Loucy (cell line): ENCODE results near the gene HOXA9.

Source experiments
- H2AFZ ChIP-seq: fragments of 200-600 bp; sonication (generic); 2 replicates; pipeline ENCODE4 v1.6.0; 2016; ENCODE audit warnings: antibody characterized with exemption, mild to moderate bottlenecking, low read length, moderate library complexity
- H3F3A ChIP-seq: fragments of 200-600 bp; 2 replicates; pipeline ENCODE4 v1.6.0; 2016; ENCODE audit warnings: antibody characterized with exemption, low read depth, mild to moderate bottlenecking
- H3K27me3 ChIP-seq: fragments of 200-600 bp; sonication (generic); 2 replicates; pipeline ENCODE4 v1.6.1; 2014; ENCODE audit warnings: low read length, mild to moderate bottlenecking; ENCODE audit not compliant: insufficient read depth, poor library complexity, severe bottlenecking
- H3K36me3 ChIP-seq: fragments of 200-600 bp; sonication (generic); 2 replicates; pipeline ENCODE4 v1.6.1; 2016; ENCODE audit warnings: low read length; ENCODE audit not compliant: insufficient read depth
- H3K4me1 ChIP-seq: fragments of 200-600 bp; sonication (generic); 2 replicates; pipeline ENCODE4 v1.5.1; 2014; ENCODE audit warnings: low read length, mild to moderate bottlenecking; ENCODE audit not compliant: insufficient read depth, poor library complexity, severe bottlenecking
- H3K4me2 ChIP-seq: fragments of 200-600 bp; sonication (generic); 2 replicates; pipeline ENCODE4 v1.6.0; 2014; ENCODE audit warnings: antibody characterized with exemption, low read length, low read depth, mild to moderate bottlenecking; ENCODE audit not compliant: poor library complexity, severe bottlenecking
- H3K4me3 ChIP-seq: fragments of 200-600 bp; sonication (generic); 2 replicates; pipeline ENCODE4 v1.5.1; 2014; ENCODE audit warnings: low read length, mild to moderate bottlenecking, mixed read lengths; ENCODE audit not compliant: poor library complexity, severe bottlenecking
- H3K79me2 ChIP-seq: fragments of 200-600 bp; sonication (generic); 2 replicates; pipeline ENCODE4 v1.6.1; 2014; ENCODE audit warnings: low read length; ENCODE audit not compliant: insufficient read depth
- H3K9ac ChIP-seq: fragments of 200-600 bp; sonication (generic); 2 replicates; pipeline ENCODE4 v1.6.0; 2014; ENCODE audit warnings: mild to moderate bottlenecking, low read depth, low read length, moderate library complexity; ENCODE audit not compliant: poor library complexity, severe bottlenecking
- H3K9me2 ChIP-seq: fragments of 200-600 bp; sonication (generic); replicated peaks from 2 replicates; pipeline ENCODE4 v1.6.1; 2016; ENCODE audit warnings: low read depth, low read length, mixed read lengths
- H3K9me3 ChIP-seq: fragments of 200-600 bp; sonication (generic); 2 replicates; pipeline ENCODE4 v1.6.1; 2014; ENCODE audit warnings: mild to moderate bottlenecking, antibody characterized with exemption, low read length, low read depth; ENCODE audit not compliant: insufficient read depth
- H4K20me1 ChIP-seq: fragments of 200-600 bp; sonication (generic); 2 replicates; pipeline ENCODE4 v1.6.0; 2014; ENCODE audit warnings: antibody characterized with exemption, low read length, mild to moderate bottlenecking; ENCODE audit not compliant: insufficient read depth, poor library complexity, severe bottlenecking
- EZH2phosphoT487 ChIP-seq: fragments of 200-600 bp; IDR thresholded peaks from 2 replicates; pipeline ENCODE4 v1.6.1; 2018; ENCODE audit warnings: antibody characterized with exemption, mild to moderate bottlenecking, moderate library complexity, borderline replicate concordance
- TF ChIP-seq, protein P1 (sequence below): fragments of 200-600 bp; sonication (generic); conservative IDR thresholded peaks from 2 replicates; pipeline ENCODE4 v1.5.1; 2014; ENCODE audit warnings: mild to moderate bottlenecking, antibody characterized with exemption, low read length

The HOXA9 gene

DNA sequence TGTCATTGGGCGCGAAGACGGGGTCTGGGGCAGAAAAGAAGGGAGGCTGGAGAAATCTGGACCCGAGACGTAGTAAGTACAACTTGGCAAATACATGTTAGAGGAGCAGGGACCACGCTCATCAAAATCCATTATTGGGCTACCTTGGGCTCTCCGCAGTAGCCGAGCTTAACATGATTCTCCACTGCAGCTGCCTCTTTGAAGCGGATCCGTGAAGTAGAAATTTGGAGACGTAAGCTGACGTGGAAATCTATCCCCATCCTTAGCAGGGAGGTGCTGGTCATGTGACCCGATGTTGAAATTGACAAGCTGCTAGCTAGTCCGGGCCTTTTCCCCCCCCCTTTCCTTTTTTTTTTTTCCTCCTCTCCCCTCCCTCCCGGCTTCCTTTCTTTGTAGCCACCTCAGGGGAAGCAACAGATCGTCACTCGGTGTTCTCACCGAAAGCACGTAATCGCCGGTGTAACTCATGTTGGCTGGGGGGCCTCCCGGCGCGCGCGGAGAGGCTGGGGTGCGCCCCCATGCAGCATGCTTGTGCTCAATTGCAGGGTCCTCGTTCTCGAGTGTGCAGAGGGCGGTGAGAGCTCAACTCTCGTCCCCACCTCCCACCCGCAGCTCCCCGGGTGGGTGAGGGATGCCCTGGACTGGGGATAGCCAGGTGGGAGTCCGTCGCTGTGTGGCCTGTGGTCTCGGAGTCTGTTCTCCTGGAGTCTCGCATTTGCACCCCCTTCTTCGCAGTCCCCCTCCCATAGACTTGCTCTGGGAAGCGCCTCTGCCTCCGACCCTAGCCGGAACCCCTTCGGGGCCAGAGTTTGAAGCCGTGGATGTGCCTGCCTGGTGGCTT lies 19.9 kb upstream of the HOXA9 start, which contains the start of gene HOXA11:
Gene HOXA11, minus strand, starts transcription at position 220 of the 841 bp plus-strand sequence. Its CDS starts 88 bp downstream, at position 132.
- no peak within 1 kb of the TSS for H2AFZ ChIP-seq

DNA sequence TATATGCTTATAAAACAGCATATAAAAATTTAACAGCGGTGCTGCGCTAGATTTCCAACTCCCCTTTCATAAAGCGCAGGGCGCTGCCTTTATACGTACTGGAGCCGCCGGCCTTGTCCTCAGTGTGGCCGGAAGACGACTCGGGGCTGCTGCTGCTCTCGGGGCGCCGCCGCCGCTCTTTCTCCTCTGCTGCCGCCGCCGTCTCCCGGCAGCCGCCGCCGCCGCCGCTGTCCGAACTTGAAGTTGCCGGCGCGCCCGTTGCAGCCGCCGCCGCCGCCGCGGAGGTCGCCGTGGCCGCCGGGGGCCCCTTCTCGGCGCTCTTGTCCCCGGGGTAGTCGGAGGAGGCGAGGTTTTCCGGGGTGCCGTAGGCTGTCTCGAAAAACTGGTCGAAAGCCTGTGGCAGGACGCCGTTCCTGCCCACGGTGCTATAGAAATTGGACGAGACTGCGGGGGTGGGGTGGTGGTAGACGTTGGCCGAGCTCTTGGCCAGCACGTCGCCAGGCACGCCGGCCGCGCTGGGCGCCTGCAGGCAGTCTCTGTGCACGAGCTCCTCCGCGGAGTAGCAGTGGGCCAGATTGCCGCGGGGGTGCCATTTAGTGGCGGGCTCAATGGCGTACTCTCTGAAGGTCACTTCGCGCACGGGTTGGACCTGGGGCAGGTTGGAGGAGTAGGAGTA lies 19.1 kb upstream of the HOXA9 start:
- peaks cover 100% of the 10 kb centered on the region for H3K79me2 ChIP-seq
- peaks cover 48% of the 10 kb centered on the region for H4K20me1 ChIP-seq
- H3K36me3 ChIP-seq, result no peaks in the 10 kb centered on the region
- no peak overlapping the region for H2AFZ ChIP-seq
- H3K9me3 ChIP-seq, result no peaks in the 10 kb centered on the region
- H3K9me2 ChIP-seq, result no peaks in the 10 kb centered on the region
- H3K4me2 ChIP-seq, result peak overlapping the region; percentile 98
- H3K27me3 ChIP-seq, result peaks cover 32% of the 10 kb centered on the region
- H3K9ac ChIP-seq, result peak overlapping the region; percentile 99
- peaks cover 53% of the 10 kb centered on the region for H3K4me1 ChIP-seq
- H3K4me3 ChIP-seq, result peak overlapping the region; percentile 91
- TF ChIP-seq EZH2phosphoT487, result no peak
- TF ChIP-seq, protein P1, sequence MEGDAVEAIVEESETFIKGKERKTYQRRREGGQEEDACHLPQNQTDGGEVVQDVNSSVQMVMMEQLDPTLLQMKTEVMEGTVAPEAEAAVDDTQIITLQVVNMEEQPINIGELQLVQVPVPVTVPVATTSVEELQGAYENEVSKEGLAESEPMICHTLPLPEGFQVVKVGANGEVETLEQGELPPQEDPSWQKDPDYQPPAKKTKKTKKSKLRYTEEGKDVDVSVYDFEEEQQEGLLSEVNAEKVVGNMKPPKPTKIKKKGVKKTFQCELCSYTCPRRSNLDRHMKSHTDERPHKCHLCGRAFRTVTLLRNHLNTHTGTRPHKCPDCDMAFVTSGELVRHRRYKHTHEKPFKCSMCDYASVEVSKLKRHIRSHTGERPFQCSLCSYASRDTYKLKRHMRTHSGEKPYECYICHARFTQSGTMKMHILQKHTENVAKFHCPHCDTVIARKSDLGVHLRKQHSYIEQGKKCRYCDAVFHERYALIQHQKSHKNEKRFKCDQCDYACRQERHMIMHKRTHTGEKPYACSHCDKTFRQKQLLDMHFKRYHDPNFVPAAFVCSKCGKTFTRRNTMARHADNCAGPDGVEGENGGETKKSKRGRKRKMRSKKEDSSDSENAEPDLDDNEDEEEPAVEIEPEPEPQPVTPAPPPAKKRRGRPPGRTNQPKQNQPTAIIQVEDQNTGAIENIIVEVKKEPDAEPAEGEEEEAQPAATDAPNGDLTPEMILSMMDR, result no peak
- peaks cover 8% of the 10 kb centered on the region; the same call in 1 of the 2 replicates for H3F3A ChIP-seq

More for the DNA sequence above, 19.9 kb upstream of the HOXA9 start, which contains the start of gene HOXA11:
- Histone ChIP-seq H4K20me1 (peaks cover 48% of the 10 kb centered on the region), H3K27me3 (peaks cover 31% of the 10 kb centered on the region), H3F3A (peaks cover 5% of the 10 kb centered on the region; the same call in 1 of the 2 replicates), H3K36me3 (no peaks in the 10 kb centered on the region), H3K9me3 (no peaks in the 10 kb centered on the region), H3K9ac (peak within 1 kb of the TSS; percentile 99), H3K79me2 (peaks cover 100% of the 10 kb centered on the region), H3K4me3 (peak within 1 kb of the TSS; percentile 91), H3K9me2 (no peaks in the 10 kb centered on the region), H3K4me1 (peaks cover 58% of the 10 kb centered on the region), H3K4me2 (peak within 1 kb of the TSS; percentile 98)
- TF ChIP-seq, protein P1, result no peak
- TF ChIP-seq EZH2phosphoT487, result no peak

DNA sequence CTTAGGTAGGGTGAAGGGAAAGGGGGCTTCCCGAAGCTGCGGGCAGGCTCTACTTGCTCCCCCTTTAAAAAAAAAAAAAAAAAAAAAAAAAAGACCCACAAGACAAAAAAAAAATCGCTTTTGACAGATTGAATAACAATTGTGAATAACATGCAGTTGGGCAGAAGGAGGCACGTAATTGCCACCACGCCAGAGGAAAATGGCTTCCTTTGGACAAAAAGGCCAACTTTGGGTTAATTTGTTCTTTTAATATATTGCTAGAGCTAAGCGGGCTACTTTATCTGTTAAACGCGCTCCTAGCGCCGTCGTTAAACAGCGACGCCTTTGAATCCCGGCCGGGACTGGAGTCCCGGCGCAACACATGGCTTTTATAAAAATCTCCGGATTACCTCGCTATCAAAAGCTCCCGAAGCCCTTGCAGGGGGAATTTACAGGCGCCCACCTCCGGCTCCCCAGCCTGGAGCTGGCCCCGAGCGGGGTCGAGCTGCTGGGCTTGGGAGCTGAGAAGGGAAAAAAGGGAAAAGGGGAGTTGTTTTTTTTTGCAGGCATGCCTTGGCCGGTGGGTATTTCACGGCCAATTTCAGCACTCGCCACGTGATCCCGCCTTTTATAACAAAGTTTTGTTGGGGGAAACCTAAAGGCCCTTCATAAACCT lies 18.5 kb upstream of the HOXA9 start:
- peaks cover 54% of the 10 kb centered on the region for H3K4me1 ChIP-seq
- peaks cover 8% of the 10 kb centered on the region; the same call in 1 of the 2 replicates for H3F3A ChIP-seq
- H3K9me3 ChIP-seq, result no peaks in the 10 kb centered on the region
- H2AFZ ChIP-seq, result no peak overlapping the region
- peak overlapping the region; percentile 91 for H3K4me3 ChIP-seq
- H4K20me1 ChIP-seq, result peaks cover 55% of the 10 kb centered on the region
- H3K4me2 ChIP-seq, result peak overlapping the region; percentile 98
- H3K36me3 ChIP-seq, result no peaks in the 10 kb centered on the region
- H3K27me3 ChIP-seq, result peaks cover 39% of the 10 kb centered on the region
- no peaks in the 10 kb centered on the region for H3K9me2 ChIP-seq
- H3K9ac ChIP-seq, result peak overlapping the region; percentile 99
- TF ChIP-seq, protein P1, result no peak
- TF ChIP-seq EZH2phosphoT487, result no peak
- peaks cover 100% of the 10 kb centered on the region for H3K79me2 ChIP-seq
